MM.1S (cell line): ENCODE measurements around the gene NEK11.

Experiments
- CTCF ChIP-seq: fragments of 300-600 bp; sonication (generic); IDR thresholded peaks from 2 replicates; pipeline ENCODE4 v1.5.1; 2016; ENCODE audit warnings: antibody characterized with exemption, low read length, mixed read lengths
- EZH2phosphoT487 ChIP-seq: fragments of 300-600 bp; sonication (generic); IDR thresholded peaks from 2 replicates; pipeline ENCODE4 v1.6.1; 2018; ENCODE audit warnings: antibody characterized with exemption, low read length

DNA sequence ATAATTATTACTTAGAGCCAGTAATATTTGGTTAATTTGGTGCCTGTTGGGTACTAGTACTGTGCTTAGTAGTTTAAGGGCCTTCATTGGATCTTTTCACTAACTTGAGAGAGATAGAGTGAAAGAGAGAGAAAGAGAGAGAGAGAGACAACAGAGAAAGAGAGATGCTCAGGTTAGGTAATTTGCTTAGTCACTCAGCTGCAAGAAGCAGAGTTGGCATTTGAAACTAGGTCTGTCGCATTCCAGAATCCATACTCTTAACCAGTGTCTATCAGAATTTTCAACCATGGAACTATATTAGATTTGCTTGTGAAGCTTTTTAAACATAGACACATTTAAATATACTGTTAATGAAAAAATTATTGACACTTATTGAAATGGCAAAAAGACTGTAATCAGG is 323.8 kb downstream of the NEK11 start:
- TF ChIP-seq CTCF: no peak
- TF ChIP-seq EZH2phosphoT487: no peak
